Effector memory CD4-positive, alpha-beta T cell (primary cell): ENCODE measurements around the gene ZNF75A.
A peak's percentile ranks its signal among the peaks of the same experiment; 100 is the strongest.

Experiments used
- DNase-seq, 3 donors: peaks; one replicate each; pipeline ENCODE4 v3.0.0-alpha.2; 2020
- H3K27ac ChIP-seq: 2 replicates; pipeline ENCODE4 v1.7.0; 2013; ENCODE audit warnings: mild to moderate bottlenecking, low read length, moderate library complexity; ENCODE audit not compliant: insufficient read depth, poor library complexity, severe bottlenecking
- H3K27me3 ChIP-seq: replicated peaks from 2 replicates; pipeline ENCODE4 v1.7.0; 2013; ENCODE audit warnings: mild to moderate bottlenecking, low read length; ENCODE audit not compliant: insufficient read depth, control insufficient read depth, poor library complexity, severe bottlenecking
- H3K36me3 ChIP-seq: 2 replicates; pipeline ENCODE4 v1.7.0; 2013; ENCODE audit warnings: mild to moderate bottlenecking, low read length, moderate library complexity; ENCODE audit not compliant: control insufficient read depth, insufficient read depth
- H3K4me1 ChIP-seq: 2 replicates; pipeline ENCODE4 v1.7.0; 2013; ENCODE audit warnings: low read length, mild to moderate bottlenecking; ENCODE audit not compliant: control insufficient read depth, insufficient read depth, poor library complexity, severe bottlenecking
- H3K4me3 ChIP-seq: 2 replicates; pipeline ENCODE4 v1.7.0; 2013; ENCODE audit warnings: low read length, low read depth, mild to moderate bottlenecking; ENCODE audit not compliant: insufficient read depth, poor library complexity, severe bottlenecking
- H3K9me3 ChIP-seq: 2 replicates; pipeline ENCODE4 v1.7.0; 2013; ENCODE audit warnings: mild to moderate bottlenecking, low read length, moderate library complexity; ENCODE audit not compliant: control insufficient read depth
- total RNA-seq, 3 donors: gene quantifications; one replicate each; lab custom pipeline; 2026; lab: John Stamatoyannopoulos, UW

ZNF75A gene
- total RNA-seq = 24.6 to 40.2 (median 36.2) reads per million in 3 donors

DNA sequence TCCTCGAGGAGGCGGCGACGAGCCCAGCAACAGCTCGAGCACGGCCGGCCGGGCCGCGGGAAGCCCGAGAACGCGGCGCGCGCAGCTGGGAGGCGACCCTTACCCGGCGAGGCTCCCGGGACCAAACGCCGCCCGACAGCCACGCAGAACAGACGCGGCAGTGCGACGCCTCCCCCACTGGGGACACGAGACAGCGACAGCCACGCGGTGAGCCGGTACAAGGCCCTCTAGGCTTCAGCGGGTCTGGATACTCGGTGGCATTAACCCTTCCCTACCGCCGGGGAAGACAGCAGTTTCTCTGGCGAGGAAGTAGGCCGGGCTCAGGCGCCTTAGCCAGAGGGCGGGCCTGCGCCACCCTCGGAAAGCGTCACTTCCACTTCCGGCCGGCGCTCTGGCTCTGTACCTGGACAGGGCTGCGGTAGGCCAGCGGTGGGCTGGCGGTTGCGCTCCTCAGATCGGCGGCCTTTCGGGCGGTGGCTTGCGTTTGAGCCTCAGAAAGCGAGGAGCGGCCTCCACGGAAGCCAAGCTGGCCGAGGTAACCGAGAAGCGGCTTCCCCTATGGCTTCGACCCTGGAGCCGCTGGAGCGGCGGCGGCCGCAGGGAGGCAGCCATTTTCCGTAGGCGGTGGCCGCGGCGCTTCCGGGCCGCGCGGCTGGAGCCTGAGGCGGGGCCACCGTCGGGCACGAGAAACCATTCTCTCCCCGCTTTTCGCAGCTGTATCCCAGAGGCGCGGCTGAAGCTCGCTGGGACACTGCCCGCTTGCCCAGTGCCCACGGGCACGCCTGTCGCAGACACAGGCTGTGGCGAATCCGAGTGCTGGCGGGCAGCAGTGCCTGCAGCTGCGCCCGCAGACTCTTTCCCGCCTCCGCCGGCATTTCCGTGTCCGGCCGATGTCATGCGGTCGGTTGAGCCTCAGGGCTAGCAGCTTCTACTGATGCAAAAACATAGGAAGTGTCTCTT lies at the start of gene ZNF75A, which contains the start of gene TIGD7:
ZNF75A (plus strand) TSS at position 389 of the 960 bp plus-strand sequence. CDS start 2,932 bp downstream, outside the sequence.
TIGD7 (minus strand) TSS at position 322 of the 960 bp plus-strand sequence. CDS start 4,816 bp downstream, outside the sequence.
- H3K4me3 ChIP-seq = peak within 1 kb of the TSS; percentile 92
- H3K36me3 ChIP-seq = peaks cover 15% of the 10 kb centered on the region
- no peaks in the 10 kb centered on the region for H3K27me3 ChIP-seq
- H3K4me1 ChIP-seq = peaks cover 4% of the 10 kb centered on the region
- DNase-seq = peak; percentile 66 to 81 (median 75)
- peak within 1 kb of the TSS; percentile 78 for H3K27ac ChIP-seq
- H3K9me3 ChIP-seq = peaks cover 16% of the 10 kb centered on the region

DNA sequence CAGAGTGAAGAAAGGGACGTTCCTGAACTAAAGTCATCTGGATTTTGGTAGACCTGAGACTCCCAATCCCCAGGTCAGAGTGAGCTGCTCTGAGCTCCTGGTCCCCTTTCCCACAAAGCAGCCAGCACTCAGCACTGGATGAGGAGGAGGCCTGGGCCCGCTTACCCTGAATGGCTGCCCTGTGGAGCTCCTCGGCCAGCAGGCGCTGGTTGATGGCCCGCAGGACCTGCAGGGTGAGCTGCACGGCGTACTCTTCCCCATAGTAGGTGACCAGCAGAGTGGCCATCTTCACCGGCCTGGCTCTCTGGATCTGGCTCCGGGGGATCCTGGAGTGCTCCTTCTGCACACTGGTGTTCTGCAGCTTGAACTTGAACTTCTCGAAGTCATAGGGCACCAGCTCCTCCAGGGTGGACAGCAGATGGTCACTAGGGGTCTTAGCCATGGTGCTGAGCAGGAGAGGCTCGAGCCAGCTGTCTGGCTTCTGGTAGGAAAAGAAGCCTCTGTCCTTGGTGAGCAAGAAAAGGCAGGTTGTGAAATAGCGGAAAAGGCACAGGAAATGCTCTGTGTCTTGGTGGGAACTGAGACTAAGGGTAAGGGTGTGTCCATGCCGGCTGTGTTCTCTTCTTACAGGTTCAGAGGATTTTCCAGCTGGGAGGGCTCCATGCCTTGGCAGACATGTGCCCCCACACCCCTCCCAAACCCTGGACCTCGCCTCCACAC lies 49.0 kb upstream of the ZNF75A start, which contains the start of gene MEFV:
MEFV (minus strand) TSS at position 488 of the 720 bp plus-strand sequence; CDS start at position 442, 46 bp downstream.
- Histone ChIP-seq H3K9me3 (no peaks in the 10 kb centered on the region), H3K27me3 (no peaks in the 10 kb centered on the region), H3K27ac (no peak within 1 kb of the TSS), H3K4me3 (no peak within 1 kb of the TSS), H3K4me1 (no peaks in the 10 kb centered on the region), H3K36me3 (no peaks in the 10 kb centered on the region)
- DNase-seq = no peak

DNA sequence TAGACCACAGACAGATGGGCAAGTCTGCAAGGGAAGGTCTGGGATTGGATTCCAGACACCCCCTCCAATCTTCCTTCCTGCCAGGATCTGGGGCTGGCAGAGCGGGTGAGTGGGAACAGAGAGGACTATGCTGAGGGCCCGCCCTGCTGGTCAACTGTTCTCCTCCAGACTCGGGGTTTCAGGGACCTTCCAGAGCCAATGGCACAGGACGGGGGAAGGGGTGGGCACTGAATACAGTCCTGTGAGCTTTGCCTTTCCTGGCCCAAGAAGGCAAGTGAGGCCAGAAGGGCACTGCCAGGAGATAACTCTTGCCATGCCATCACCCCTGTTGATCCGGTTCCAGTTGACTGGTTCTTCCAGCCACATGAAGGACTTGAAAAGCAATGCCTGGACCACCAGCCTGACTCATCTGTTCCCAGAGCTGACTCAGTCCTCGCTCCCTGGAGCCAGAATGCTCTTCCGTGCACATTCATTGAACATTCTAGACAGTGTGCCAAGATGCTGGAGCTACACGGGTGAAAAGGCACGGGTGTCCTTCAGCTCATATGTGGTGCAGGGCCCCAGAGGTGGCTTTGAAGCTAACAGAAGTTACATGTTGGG lies 48.3 kb upstream of the ZNF75A start:
- Histone ChIP-seq H3K27ac (no peak overlapping the region), H3K4me3 (no peak overlapping the region), H3K27me3 (no peaks in the 10 kb centered on the region), H3K4me1 (no peaks in the 10 kb centered on the region), H3K9me3 (no peaks in the 10 kb centered on the region), H3K36me3 (no peaks in the 10 kb centered on the region)
- DNase-seq = no peak

DNA sequence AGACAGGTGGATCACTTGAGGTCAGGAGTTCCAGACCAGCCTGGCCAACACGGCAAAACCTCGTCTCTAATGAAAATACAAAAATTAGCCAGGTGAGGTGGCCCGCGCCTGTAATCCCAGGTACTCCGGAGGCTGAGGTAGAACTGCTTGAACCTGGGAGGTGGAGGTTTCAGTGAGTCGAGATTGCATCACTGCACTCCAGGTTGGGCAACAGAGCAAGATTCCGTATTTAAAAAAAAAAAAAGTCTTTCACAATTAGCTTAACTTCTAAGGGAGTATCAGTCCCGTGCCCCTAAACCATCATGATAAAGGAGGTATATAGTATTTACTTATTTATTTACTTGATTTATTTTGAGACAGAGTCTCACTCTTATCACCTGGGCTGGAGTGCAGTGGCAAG lies 45.5 kb upstream of the ZNF75A start:
- Histone ChIP-seq H3K27me3 (no peaks in the 10 kb centered on the region), H3K4me1 (peaks cover 11% of the 10 kb centered on the region), H3K9me3 (no peaks in the 10 kb centered on the region), H3K27ac (no peak overlapping the region), H3K4me3 (no peak overlapping the region), H3K36me3 (no peaks in the 10 kb centered on the region)
- no peak for DNase-seq

DNA sequence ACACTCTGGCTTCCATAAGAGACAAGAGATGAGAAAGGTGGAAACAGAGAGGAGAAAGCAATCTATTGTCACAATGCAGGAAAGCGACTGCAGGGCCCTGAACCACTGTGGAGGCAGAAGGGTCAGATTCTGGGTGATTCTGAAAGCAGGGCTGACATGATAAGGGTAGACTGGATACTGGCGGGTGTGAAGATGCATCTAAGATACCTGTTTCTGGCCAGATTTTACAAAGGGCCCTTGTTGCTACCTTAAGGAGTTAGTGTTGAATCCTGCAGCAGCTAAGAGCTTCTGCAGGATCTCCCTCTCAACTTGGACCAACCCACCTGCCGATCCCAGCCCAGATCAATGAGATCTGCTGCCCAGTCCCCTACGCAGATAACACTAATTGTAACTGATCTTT lies 42.8 kb upstream of the ZNF75A start:
- Histone ChIP-seq H3K27ac (no peak overlapping the region), H3K4me3 (no peak overlapping the region), H3K4me1 (peaks cover 13% of the 10 kb centered on the region), H3K27me3 (no peaks in the 10 kb centered on the region), H3K9me3 (no peaks in the 10 kb centered on the region), H3K36me3 (peaks cover 4% of the 10 kb centered on the region)
- no peak for DNase-seq

DNA sequence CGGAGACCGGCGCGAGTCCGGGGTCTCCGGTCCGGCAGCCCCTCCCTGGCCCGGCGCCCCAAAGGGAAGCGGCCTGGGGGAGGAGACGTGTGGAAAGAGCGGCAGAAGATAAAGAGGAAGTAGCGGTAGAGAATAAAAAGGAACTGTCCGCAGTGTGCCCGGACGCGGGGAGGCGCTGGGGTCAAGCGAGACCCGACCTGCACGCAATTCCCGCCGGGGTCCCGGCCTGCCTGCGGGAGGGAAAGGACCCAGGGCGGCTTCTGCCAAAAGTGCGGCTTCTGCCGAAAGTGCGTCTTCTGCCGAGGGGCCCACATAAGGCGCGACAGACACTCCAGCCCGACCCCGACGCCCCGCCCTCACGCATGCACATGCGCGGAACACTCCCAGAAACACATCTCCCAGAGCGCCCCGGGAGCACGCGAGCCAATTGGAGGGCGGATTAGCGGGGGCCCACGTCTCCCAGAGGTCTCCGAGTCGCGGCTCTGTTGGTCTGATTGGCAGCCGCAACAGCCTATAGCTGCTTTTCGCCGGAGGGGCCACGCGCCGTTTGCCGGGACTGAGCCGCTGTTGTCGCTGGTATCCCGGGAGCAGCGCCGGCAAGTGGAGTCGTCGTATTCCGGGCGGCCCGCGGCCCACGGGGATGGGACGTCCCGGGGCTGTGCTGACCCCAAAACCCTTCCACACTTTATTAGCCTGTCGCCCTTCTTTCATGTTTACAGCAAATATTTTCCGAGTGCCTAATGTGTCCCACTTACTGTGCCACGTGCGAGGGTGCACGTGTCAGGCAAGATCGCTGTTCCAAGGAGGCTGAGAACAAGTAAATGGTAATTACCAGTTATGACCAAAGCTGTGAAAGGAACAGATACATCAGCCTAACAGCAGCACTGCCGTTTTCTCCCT lies 40.9 kb upstream of the ZNF75A start:
- no peaks in the 10 kb centered on the region for H3K9me3 ChIP-seq
- H3K27ac ChIP-seq = peak overlapping the region; percentile 95
- DNase-seq = peak; percentile 88 to 93 (median 91)
- H3K4me1 ChIP-seq = peaks cover 13% of the 10 kb centered on the region
- peak overlapping the region; percentile 85 for H3K4me3 ChIP-seq
- H3K36me3 ChIP-seq = peaks cover 4% of the 10 kb centered on the region
- H3K27me3 ChIP-seq = no peaks in the 10 kb centered on the region

DNA sequence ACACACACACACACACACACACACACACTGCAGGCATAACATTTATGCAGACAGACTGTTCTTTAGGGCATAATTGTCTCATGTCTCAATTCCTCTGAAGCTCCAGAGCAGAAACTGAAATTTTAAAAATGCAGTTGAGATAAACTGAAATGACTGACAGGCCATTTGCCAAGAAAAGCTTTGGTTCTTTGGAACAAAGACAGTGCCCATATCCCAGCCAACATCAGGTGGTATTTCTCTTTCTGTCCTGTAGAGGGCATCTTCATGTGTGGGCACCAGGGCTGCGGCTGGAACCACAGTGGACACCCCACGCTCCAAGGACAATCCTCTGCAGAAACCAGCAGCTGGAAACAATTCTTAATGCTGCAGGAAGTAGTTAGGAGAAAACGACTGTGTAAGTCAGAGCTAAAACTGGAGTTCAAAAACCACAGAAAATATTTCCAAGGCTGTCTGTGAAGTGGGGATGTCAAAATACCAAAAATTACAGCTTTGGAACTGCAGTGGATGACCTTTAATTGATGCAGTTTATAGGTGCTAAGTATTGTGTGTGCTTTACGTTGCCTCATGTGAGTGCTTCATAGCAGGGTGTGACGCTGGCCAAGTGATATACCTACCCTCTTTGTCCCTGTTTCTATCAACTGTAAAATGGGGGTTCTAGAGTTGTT lies 38.3 kb upstream of the ZNF75A start:
- DNase-seq = no peak

DNA sequence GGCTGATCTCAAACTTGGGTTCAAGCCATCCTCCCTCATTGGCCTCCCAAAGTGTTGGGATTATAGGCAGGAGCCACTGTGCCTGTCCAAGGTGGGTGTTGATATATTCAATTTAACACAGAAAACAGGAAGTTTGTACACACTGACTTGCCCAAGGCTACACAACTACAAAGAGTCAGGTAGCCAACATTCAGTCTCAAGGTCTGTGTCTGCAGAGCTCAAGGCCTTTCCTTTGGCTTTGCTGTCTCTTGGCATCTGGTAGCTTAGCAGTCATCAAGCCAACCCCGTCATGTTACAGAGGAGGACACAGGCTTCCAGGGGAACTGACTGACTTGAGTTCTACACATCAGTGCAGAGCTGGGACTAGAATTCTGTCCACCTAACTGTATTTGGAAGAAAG lies 37.0 kb upstream of the ZNF75A start:
- no peak for DNase-seq
- Histone ChIP-seq H3K4me1 (peaks cover 7% of the 10 kb centered on the region), H3K27ac (no peak overlapping the region), H3K4me3 (no peak overlapping the region), H3K9me3 (no peaks in the 10 kb centered on the region), H3K36me3 (peaks cover 4% of the 10 kb centered on the region), H3K27me3 (no peaks in the 10 kb centered on the region)

More for the DNA sequence above, 38.3 kb upstream of the ZNF75A start:
- Histone ChIP-seq H3K27ac (no peak overlapping the region), H3K4me1 (peaks cover 13% of the 10 kb centered on the region), H3K9me3 (no peaks in the 10 kb centered on the region), H3K36me3 (peaks cover 4% of the 10 kb centered on the region), H3K4me3 (no peak overlapping the region), H3K27me3 (no peaks in the 10 kb centered on the region)
